Measurements from ENCODE around the gene ZNF512. TPM values are rescaled to one million over a fixed set of nuclear protein-coding genes. Genes with fewer than 3 reads are reported as not detected.

The ZNF512 gene
- total and polyA plus RNA-seq, 2 of the 13 experiments (the other 11 are each of a cell fraction or from before 2014, with no cell fraction given): 29.8 to 31.0 TPM

GRCh38 chr2:27663285-27664153, 80.7 kb downstream of the ZNF512 start, which contains the start of the genes SLC4A1AP and SUPT7L (continued):
- TF ChIP-seq CSRNP1 (CRISPR knock-in tag; IDR thresholded peaks at IDR 0.05) (peak; percentile 94), POGZ (CRISPR knock-in tag; IDR thresholded peaks at IDR 0.05) (peak; percentile 87), HNRNPL (IDR thresholded peaks at IDR 0.05; ENCODE audit: low read depth, low read length) (0 out of 2 replicates have a peak, but pooled peaks have one; percentile 21), GPN1 (CRISPR knock-in tag; IDR thresholded peaks at IDR 0.05; ENCODE audit: borderline replicate concordance) (no peak), HES4 (CRISPR knock-in tag; IDR thresholded peaks at IDR 0.05; ENCODE audit: borderline replicate concordance) (no peak; the same call in none of the 2 replicates), ZNF253 (CRISPR knock-in tag; IDR thresholded peaks at IDR 0.05; ENCODE audit: borderline replicate concordance) (no peak), TEAD2 (CRISPR knock-in tag; IDR thresholded peaks at IDR 0.05) (peak; percentile 50; the same call in 1 of the 2 replicates), SRF (IDR thresholded peaks at IDR 0.05; ENCODE audit: low read depth, low read length) (peak; percentile 69; the same call in 1 of the 2 replicates), FOXK2 (IDR thresholded peaks at IDR 0.05) (peak; percentile 90), JARID2 (CRISPR knock-in tag; IDR thresholded peaks at IDR 0.05; ENCODE audit: insufficient replicate concordance) (peak; percentile 43), TOPORS (CRISPR knock-in tag; IDR thresholded peaks at IDR 0.05) (peak; percentile 90), CSRNP2 (CRISPR knock-in tag; conservative IDR thresholded peaks at IDR 0.05; ENCODE audit: low read depth) (no peak), ZNF513 (CRISPR knock-in tag; conservative IDR thresholded peaks at IDR 0.05) (no peak), ZNF713 (CRISPR knock-in tag; IDR thresholded peaks at IDR 0.05) (no peak), HOXD1 (CRISPR knock-in tag; IDR thresholded peaks at IDR 0.05) (peak; percentile 90; the same call in 1 of the 2 replicates), ZBTB7B (CRISPR knock-in tag; IDR thresholded peaks at IDR 0.05) (peak; percentile 86; the same call in 1 of the 2 replicates)
- TF ChIP-seq, protein P1, sequence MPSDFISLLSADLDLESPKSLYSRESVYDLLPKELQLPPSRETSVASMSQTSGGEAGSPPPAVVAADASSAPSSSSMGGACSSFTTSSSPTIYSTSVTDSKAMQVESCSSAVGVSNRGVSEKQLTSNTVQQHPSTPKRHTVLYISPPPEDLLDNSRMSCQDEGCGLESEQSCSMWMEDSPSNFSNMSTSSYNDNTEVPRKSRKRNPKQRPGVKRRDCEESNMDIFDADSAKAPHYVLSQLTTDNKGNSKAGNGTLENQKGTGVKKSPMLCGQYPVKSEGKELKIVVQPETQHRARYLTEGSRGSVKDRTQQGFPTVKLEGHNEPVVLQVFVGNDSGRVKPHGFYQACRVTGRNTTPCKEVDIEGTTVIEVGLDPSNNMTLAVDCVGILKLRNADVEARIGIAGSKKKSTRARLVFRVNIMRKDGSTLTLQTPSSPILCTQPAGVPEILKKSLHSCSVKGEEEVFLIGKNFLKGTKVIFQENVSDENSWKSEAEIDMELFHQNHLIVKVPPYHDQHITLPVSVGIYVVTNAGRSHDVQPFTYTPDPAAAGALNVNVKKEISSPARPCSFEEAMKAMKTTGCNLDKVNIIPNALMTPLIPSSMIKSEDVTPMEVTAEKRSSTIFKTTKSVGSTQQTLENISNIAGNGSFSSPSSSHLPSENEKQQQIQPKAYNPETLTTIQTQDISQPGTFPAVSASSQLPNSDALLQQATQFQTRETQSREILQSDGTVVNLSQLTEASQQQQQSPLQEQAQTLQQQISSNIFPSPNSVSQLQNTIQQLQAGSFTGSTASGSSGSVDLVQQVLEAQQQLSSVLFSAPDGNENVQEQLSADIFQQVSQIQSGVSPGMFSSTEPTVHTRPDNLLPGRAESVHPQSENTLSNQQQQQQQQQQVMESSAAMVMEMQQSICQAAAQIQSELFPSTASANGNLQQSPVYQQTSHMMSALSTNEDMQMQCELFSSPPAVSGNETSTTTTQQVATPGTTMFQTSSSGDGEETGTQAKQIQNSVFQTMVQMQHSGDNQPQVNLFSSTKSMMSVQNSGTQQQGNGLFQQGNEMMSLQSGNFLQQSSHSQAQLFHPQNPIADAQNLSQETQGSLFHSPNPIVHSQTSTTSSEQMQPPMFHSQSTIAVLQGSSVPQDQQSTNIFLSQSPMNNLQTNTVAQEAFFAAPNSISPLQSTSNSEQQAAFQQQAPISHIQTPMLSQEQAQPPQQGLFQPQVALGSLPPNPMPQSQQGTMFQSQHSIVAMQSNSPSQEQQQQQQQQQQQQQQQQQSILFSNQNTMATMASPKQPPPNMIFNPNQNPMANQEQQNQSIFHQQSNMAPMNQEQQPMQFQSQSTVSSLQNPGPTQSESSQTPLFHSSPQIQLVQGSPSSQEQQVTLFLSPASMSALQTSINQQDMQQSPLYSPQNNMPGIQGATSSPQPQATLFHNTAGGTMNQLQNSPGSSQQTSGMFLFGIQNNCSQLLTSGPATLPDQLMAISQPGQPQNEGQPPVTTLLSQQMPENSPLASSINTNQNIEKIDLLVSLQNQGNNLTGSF (CRISPR knock-in tag; IDR thresholded peaks at IDR 0.05): peak; percentile 38; the same call in 1 of the 2 replicates
- TF ChIP-seq, protein P2, sequence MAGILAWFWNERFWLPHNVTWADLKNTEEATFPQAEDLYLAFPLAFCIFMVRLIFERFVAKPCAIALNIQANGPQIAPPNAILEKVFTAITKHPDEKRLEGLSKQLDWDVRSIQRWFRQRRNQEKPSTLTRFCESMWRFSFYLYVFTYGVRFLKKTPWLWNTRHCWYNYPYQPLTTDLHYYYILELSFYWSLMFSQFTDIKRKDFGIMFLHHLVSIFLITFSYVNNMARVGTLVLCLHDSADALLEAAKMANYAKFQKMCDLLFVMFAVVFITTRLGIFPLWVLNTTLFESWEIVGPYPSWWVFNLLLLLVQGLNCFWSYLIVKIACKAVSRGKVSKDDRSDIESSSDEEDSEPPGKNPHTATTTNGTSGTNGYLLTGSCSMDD (CRISPR knock-in tag; IDR thresholded peaks at IDR 0.05): no peak
